HG03045 (cell line): Measurements from ENCODE around the gene STIM1.

Source experiments
- ATAC-seq: cut with Tn5 transposase; IDR thresholded peaks from one replicate; pipeline ENCODE4 v1.9.1; 2021; ENCODE audit warnings: mild to moderate bottlenecking, moderate library complexity; ENCODE audit not compliant: unreplicated experiment

STIM1 gene

DNA sequence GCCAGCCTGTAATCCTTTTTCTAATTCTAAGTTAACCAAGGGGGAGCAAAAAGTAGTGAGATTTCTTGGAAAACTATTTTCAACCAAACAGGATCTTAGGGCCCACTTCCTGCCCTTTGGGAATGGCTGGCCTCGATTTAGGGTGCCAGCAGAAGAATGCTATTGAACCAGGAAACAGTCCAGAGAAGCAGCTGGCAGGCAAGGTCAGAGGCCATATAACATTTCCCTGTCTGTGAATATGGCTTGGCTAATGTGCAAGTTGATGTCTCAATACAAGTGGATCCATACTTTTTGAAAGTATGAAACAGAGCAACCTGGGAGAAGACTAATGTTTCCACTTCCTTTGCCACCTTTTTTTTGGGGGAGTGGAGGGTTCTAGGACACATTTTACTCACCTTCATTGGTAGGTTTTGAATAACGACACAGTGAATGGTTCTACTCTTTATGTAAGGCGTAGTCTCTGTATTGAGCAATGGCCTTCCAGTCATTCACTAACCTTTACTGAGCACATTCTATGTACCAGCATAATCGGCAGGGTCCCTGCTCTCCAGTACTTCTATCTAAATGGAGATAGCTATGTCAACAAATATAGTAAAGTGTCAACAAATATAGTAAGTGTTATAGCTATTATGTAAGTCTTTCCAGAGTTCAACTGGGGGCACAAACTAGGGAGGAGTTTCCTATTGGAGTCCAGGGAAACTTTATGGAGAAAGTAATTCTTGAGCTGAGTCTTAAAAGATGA lies 204.9 kb downstream of the STIM1 start:
- ATAC-seq, result no peak

DNA sequence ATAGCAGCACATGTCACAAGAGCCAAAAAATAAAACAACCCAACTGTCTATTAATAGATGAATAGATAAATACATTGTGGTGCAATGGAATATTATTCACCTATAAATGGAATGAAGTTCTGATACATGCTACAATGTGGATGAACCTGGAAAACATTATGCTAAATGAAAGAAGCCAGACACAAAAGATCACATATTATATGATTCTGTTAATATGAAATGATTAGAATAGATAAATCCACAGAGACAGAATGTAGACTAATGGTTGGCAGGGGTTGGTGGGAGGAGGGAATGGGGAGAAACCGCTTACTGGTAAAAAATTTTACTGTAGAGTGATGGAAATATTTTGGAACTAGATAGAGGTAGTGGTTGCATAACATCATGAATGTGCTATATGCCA lies 206.2 kb downstream of the STIM1 start:
- ATAC-seq, result no peak

DNA sequence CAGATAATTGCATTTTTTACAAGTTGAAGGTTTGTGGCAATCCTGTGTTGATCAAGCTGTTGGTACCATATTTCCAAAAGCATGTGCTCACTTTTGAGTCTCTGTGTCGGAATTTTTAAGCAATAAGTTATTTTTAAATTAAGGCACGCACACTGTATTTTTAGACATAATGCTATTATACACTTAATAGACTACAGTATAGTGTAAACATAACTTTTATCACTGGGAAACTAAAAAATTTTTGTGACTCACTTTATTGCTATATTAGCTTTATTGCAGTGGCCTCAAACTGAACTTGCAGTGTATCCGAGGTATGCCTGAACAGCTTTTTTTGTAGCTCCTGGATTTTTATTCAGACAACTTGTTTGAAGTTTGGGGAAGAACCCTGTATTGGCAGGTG lies 207.9 kb downstream of the STIM1 start:
- ATAC-seq, result no peak

DNA sequence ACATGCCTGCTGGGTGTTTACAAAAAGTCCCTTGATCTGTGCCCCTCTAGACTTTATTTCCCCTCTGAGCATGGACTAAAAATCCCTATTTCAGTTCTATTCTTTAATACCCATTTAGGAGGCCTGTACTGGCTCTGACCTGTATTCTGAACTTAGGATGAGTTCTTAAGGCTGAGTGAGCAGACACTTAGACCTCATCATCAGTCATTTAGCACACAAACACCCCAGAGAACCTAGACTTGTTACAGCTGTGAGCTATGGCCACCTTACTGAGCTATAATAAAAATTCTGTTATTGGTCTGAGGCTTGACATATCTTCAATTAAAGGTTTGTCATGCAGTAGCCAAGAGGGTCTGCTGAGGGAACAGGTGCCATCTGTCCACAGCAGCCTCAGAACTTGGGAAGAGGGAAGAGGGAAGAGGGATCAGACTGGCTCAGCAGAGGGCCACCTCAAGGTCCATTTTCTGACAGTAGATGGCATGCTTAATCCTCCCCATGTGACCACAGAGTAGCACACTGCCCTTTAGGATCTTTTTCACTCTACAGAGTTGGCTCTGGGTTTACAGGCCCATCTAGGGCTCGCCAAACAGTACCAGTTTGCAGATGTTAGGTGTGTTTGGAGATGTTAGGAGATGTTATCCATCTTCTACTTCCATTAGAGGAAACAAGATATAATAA lies 209.0 kb downstream of the STIM1 start:
- no peak for ATAC-seq

DNA sequence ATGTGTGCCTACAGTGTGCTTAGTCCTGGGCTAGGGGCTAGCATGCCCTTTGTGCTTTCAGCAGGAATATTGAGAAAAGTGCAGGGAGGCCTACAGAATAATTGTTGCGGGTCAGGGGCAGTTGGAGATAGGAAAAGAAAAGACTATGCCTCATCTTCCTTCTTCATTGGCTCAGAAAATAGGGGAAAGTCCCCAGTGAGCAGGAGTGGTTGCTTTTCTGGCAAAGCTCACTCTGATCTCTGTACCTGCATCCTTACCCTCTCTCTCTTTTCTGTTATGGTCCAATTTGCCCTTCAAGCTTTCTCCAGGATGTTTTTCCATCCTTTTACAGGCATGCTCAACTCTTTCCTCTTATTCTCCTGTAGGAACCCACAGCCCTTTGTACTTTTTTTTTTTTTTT lies 209.6 kb downstream of the STIM1 start:
- no peak for ATAC-seq

DNA sequence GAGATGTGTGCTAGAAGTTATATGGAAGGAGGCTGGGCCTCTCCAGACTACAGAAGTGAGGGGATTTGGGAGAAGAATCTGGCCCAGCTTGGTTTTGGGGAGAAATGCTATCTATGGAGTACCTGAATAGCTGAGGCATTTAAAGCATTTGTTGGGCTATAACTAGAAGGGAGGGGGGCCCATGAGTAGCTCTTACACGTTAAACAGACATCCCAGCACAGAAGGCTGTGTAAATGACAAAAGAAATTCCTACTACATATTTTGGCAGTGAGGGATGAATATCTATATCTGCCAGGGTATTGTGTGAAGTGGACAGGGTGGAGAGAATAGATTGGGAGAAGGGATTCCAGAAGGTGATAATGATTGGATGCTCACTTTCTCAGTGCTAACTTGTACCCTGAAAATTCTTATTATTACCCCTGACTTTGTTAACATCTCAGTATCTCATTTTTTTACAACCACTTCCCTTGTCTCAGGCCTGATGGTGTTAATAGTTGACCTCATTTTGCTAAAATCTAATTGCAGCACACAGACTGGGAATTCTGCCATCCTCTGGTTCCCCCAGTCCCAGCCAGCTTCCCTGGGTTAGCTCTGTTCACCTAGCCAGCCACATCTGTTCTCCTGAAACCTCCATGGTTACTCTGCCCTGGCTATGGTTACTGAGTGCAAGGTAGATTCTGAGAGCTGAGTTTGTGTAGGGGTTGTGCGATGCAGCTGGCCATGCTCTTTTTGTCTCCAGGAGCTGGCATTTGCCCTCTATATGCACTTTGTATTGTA lies 210.3 kb downstream of the STIM1 start:
- ATAC-seq, result no peak

DNA sequence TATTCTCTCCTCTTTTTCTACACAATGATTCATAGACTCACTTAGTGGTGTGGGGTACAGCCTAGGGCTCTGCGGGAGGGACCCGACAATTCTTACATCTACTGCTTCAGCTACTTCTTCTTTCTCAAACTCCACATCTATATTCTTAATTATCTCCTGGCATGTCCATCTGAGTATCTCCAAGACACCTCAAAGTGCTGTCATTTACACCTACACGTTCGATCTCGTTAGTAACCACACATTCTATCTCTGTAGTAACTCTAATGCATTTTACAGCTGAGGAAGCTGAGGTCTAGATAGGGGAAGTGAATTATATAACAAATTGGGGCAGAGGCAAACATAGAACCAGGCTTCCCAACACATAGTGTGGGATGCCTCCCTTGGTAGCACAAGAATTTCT lies 211.4 kb downstream of the STIM1 start:
- no peak for ATAC-seq

DNA sequence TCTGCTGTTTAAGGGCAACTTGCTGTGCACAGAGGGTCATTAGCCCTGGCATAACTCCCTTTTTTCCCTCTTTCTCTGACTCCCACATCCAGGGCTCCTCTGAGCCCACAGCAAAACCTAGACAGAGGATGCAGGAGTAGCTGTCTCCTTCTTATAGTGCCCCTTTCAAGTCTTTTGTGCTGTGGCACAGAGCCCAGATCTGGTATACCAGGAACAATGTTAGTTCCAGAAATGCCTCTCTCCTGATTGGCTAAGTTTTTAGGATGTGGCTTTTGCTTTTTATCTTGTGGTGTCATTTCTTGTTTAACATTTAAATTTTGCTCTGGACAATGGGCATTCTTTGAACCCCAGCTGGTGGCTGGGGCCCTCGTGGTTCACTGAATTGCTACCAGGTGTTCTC lies 213.5 kb downstream of the STIM1 start:
- ATAC-seq, result no peak

DNA sequence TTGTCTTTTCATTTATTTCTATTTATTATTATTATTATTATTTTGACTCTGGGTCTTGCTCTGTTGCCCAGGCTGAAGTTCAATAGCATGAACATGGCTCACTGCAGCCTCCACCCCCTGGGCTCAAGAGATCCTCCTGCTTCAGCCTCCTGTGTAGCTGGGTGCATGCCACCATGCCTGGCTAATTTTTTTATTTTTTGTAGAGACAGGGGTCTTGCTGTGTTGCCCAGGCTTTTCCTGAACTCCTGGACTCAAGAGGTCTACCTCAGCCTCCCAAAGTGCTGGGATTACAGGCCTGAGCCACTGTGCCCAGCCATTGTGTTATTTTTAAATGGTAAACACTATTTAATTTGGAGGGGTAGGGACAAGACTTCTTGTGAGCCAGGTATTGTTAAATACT lies 215.9 kb downstream of the STIM1 start:
- no peak for ATAC-seq

DNA sequence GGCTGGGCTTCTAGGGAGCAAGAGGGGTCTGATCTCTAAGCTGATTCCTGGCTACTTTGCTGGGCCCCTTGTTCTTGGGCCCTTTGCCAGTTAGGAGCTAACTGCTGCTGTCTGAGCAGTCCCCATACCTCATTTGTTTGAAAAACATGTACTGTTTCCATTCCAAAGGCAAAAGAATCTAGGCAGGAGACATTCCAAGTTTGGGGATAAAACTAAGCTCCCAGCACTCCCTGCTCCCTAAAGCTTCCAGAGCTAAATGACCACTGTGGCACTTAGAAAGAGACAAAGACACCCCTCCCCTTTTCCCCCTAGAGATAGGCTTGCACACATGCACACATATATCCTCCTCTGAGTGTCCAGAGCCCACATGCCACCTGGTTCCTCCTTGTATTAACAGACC lies 216.4 kb downstream of the STIM1 start:
- ATAC-seq, result no peak

DNA sequence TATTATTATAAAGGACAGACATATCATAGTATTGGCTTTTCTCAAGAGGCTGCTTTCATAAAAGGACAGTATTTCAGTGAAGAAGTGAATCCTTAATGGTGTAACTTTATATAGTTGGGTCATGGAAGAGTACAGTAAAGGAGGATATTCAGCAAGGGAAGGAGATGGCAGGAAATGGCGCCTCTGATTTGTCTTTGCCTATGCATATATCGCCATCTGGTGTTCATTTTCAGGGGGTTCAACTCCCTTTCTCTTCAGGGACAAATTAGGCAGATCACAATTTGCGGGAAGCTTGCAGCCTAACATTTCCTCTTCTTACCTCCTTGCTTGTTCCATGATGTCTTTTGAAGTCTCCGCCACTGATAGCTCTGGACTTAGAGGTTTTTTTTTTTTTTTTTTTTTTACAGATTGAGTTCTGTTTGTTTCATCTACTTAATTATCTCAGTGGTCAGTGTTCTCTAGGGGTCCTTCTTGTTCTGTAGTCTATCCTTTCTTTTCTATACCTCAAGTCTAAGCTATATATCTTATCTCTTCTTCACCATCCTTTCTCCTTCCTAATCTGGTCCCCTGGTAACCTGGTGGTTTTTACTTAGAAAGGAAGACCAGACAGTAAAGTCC lies 217.3 kb downstream of the STIM1 start:
- no peak for ATAC-seq

DNA sequence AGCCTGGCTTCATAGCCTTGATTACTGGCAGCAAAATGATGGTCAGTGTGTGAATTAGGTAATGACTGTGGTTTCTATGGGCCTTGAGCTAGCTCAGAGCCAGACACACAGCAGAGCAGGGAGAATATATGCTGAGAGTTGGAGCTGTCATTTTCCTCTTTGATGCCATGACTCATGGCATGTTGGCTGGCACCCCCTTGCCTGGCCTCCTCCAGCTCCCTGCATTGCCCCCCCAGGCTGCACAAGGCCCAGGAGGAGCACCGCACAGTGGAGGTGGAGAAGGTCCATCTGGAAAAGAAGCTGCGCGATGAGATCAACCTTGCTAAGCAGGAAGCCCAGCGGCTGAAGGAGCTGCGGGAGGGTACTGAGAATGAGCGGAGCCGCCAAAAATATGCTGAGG lies 218.8 kb downstream of the STIM1 start:
- no peak for ATAC-seq

DNA sequence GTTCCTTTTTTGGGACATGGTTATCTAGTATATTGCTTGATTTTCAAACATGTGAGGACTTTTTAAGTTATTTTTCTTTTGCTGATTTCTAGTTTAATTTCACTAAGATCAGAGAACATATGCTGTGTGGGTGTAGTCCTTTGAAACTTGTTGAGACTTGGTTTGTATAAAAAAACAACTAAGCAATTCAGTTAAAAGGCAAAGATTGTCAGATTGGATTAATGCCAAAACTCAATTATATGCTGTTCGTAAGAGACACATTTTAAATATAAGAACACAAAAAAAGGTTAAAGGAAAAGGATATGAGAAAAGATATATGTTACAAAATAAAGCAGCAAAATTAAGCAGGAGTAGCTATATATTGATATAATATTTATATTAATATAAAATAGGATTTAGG lies 221.3 kb downstream of the STIM1 start:
- no peak for ATAC-seq

DNA sequence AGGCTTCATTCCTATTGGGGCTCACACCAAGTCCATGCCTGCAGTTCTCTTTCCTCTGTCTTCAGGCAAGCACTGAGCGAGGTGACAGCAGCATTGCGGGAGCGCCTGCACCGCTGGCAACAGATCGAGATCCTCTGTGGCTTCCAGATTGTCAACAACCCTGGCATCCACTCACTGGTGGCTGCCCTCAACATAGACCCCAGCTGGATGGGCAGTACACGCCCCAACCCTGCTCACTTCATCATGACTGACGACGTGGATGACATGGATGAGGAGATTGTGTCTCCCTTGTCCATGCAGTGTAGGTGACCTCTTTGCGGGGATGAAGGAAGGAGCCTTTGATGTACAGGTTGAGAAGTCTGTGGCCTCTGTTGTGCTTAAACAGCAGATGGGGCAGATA lies 227.7 kb downstream of the STIM1 start:
- ATAC-seq, result no peak

DNA sequence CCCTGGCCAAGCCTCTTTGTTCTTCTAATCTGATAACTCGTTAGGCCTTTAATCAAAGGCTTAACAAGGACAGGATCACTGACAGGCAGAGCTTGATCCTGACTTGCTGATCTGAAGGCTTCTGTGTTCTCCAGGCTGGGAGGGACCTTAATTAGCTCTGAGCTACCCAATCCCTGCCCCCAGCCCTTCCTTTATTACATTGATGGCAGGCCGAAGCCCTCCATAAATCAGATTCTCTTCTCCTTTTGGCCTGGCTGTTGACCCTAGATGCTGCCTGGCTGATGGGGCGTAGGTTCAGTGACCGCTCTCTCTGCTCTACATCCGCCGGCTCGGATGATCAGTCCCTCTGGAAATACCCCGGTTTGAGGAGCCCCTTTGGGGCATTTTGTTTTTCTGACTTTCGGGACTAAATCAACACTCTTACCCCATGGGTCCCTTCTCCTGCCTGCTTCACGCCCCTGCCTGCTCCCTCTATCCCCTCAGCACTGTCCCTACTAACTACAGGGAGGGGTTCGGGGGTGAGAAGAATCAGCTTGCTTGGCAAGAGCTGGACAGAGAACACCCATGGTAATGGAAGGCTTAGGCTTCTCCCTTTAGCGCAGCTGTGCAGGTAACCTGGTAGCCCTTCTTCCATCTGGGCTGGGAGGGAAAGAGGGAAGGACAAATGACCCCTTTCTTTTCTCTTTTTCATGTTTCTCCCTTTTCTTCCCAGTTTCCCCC lies 229.1 kb downstream of the STIM1 start:
- no peak for ATAC-seq

DNA sequence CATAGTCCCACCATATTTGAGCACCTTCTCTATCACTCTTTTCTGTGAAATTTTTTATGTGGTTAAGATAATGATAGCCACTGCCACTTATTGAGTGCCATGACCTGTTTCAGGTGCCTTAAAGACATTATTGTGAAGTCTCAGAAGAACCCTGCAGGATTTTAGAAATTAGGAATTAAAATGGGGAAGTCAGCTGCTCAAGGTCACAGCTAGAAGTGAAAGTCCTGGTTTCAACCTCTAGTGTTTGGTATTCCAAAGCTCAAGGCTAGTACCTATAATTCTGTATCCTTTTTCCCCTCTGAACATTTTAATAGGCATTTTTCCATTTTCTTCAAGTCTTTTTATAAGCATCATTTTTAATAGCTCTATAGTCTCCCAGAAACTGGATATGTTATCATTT lies 230.1 kb downstream of the STIM1 start:
- no peak for ATAC-seq

DNA sequence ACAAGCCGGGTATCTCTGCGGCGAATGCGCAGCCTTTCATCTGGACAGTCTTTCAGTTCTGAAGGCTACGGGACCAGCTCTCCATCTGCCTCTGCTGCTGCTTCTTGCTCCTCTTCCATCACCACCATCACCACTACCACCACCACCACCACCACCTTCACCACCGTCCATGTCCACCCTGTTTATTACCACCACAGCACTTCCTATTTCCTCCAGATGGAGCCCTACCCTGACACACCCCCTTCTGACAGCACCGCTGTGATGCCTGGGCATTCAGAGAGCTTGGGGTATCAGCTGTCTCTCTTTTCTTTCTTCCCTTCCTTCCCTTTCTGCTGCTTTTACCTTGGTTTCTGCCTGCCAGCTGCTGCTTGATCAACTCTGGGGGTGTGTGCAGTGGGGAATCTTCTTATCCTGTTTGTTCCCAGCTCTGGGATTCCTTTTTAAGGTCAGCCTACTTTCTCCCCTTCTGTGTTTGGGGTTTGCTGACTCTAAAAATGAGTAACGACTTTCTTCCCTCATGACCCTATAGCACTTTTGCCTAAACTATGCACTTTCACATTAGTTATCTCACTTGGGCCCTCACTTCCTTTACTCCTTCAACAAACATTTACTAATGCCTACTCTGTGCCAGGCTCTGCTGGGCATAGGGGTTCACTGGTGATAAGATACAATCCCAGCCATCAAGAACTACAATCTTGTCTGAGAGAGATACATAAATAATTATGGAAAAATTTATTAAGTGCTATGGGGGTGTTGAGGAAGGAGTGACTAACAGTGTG lies 231.3 kb downstream of the STIM1 start:
- no peak for ATAC-seq

DNA sequence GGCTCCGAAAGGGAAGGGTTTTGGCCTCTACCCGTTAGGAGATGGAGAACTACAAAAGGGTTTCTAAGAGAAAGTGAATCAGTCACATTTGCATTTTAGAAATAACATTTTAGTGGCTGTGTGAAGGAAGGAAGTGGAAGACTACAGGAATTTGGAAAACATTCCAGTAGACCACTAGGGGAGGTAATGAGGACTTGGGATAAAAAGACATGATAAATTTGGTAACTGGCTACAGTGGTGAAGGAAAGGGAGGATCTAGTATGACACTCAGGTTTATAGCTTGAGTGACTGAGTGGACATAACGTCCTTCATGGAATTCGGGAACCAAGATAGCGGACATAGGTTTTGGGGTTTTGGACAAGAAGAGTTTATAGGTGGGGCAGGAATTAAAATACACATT lies 232.1 kb downstream of the STIM1 start:
- ATAC-seq, result no peak

DNA sequence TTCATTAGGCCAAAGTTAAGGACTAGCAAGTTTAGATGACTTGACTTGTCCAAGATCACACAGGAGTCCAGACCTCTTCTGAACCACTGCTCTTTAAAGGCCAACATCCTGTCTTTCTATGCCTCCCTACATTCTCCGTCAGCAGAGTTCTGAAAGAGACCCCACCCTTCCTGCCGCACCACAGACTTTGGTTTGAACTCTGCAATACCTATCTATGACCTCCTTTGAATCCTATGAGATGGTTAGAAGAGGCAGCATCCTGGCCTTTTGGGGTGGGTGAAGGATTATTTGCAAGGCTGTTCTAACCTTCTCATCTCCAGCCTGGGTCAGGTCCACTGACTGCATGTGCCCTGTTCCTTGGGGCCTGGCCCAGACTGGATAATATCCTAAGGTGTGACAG lies 234.8 kb downstream of the STIM1 start:
- no peak for ATAC-seq

DNA sequence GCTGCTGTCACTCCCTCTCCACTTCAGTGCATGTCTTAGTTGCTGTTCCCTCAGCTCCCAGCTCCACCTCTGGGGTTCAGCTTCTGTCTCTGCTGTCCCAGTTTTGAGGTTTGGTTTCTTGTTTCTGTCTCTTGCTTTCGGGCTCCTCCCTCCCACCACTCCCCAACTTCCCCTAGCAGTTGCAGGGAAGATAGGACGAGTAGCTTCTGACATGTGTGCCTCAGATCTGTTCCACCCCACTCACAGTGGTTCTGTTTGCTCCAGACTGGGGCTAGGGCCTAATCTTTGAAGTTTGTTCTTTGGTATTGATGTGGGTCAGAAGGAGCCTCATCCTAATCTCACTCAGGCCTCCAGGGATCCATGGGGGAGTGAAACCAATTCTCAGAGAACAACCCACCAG lies 236.6 kb downstream of the STIM1 start:
- ATAC-seq, result no peak
